Nephron progenitor cell (in vitro differentiated cells): ENCODE measurements around the gene ZNF718.
"Not testable (repeated sequence)": the region's sequence is repeated elsewhere in the genome, so short reads cannot be mapped to it uniquely, and the experiment has no call there.

ENCODE experiments used
- DNase-seq: peaks from one replicate; pipeline ENCODE4 v3.0.0; 2021
- H3K27ac Mint-ChIP-seq: 2 replicates; pipeline ENCODE4 v1.8.0; 2021; ENCODE audit warnings: mild to moderate bottlenecking, moderate library complexity, mixed read lengths
- H3K27me3 Mint-ChIP-seq: 2 replicates; pipeline ENCODE4 v1.8.0; 2021; ENCODE audit warnings: mild to moderate bottlenecking, low read depth, mixed read lengths; ENCODE audit not compliant: poor library complexity
- H3K36me3 Mint-ChIP-seq: 2 replicates; pipeline ENCODE4 v1.8.0; 2021; ENCODE audit warnings: low read depth, mixed read lengths
- H3K4me1 Mint-ChIP-seq: 2 replicates; pipeline ENCODE4 v1.8.0; 2021; ENCODE audit warnings: mixed read lengths
- H3K4me3 Mint-ChIP-seq: 2 replicates; pipeline ENCODE4 v1.8.0; 2021; ENCODE audit warnings: mild to moderate bottlenecking, moderate library complexity, mixed read lengths
- H3K9me3 Mint-ChIP-seq: 2 replicates; pipeline ENCODE4 v1.8.0; 2021; ENCODE audit warnings: mild to moderate bottlenecking, moderate library complexity, mixed read lengths
- TF ChIP-seq, protein P1 (sequence below): fragments of 200-600 bp; sonication (generic); IDR thresholded peaks from 2 replicates; pipeline ENCODE4 v1.5.0; 2021; ENCODE audit warnings: antibody characterized with exemption

ZNF718 gene

GRCh38 chr4:124275-125081 is at the start of gene ZNF718:
ZNF718 (plus strand) TSS chr4:124501; CDS start chr4:124671, 170 bp downstream.
- TF ChIP-seq, protein P1, sequence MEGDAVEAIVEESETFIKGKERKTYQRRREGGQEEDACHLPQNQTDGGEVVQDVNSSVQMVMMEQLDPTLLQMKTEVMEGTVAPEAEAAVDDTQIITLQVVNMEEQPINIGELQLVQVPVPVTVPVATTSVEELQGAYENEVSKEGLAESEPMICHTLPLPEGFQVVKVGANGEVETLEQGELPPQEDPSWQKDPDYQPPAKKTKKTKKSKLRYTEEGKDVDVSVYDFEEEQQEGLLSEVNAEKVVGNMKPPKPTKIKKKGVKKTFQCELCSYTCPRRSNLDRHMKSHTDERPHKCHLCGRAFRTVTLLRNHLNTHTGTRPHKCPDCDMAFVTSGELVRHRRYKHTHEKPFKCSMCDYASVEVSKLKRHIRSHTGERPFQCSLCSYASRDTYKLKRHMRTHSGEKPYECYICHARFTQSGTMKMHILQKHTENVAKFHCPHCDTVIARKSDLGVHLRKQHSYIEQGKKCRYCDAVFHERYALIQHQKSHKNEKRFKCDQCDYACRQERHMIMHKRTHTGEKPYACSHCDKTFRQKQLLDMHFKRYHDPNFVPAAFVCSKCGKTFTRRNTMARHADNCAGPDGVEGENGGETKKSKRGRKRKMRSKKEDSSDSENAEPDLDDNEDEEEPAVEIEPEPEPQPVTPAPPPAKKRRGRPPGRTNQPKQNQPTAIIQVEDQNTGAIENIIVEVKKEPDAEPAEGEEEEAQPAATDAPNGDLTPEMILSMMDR, result no peak
- H3K27me3 Mint-ChIP-seq, result peaks cover 21% of the 10 kb centered on the region
- H3K9me3 Mint-ChIP-seq, result peaks cover 69% of the 10 kb centered on the region
- H3K36me3 Mint-ChIP-seq, result peaks cover 38% of the 10 kb centered on the region
- peak; percentile 88 for DNase-seq
- peaks cover 15% of the 10 kb centered on the region for H3K4me1 Mint-ChIP-seq
- H3K4me3 Mint-ChIP-seq, result peak within 1 kb of the TSS; percentile 99
- H3K27ac Mint-ChIP-seq, result peak within 1 kb of the TSS; percentile 99

DNA sequence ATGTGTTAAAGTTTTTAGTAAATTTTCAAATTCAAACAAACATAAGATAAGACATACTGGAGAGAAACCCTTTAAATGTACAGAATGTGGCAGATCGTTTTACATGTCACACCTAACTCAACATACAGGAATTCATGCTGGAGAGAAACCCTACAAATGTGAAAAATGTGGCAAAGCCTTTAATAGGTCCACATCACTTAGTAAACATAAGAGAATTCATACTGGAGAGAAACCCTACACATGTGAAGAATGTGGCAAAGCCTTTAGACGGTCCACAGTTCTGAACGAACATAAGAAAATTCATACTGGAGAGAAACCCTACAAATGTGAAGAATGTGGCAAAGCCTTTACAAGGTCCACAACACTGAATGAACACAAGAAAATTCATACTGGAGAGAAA is 38.4 kb upstream of the ZNF718 start:
- Mint-ChIP-seq H3K4me1 (no peaks in the 10 kb centered on the region), H3K27me3 (peaks cover 6% of the 10 kb centered on the region), H3K4me3 (no peak overlapping the region), H3K9me3 (peaks cover 97% of the 10 kb centered on the region), H3K27ac (no peak overlapping the region), H3K36me3 (peaks cover 85% of the 10 kb centered on the region)
- DNase-seq, result no peak
- TF ChIP-seq, protein P1, result no peak

DNA sequence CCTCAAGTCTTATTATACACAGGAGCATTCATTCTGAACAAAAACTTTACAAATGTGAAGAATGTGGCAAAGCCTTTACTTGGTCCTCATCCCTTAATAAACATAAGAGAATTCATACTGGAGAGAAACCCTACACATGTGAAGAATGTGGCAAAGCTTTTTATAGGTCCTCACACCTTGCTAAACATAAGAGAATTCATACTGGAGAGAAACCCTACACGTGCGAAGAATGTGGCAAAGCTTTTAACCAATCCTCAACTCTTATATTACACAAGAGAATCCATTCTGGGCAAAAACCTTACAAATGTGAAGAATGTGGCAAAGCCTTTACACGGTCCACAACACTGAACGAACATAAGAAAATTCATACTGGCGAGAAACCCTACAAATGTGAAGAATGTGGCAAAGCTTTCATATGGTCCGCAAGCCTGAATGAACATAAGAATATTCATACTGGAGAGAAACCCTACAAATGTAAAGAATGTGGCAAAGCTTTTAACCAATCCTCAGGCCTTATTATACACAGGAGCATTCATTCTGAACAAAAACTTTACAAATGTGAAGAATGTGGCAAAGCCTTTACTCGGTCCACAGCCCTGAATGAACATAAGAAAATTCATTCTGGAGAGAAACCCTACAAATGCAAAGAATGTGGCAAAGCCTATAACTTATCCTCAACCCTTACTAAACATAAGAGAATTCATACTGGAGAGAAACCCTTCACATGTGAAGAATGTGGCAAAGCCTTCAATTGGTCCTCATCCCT is 37.6 kb upstream of the ZNF718 start:
- peaks cover 85% of the 10 kb centered on the region for H3K36me3 Mint-ChIP-seq
- H3K4me1 Mint-ChIP-seq, DNase-seq, H3K27ac Mint-ChIP-seq, H3K4me3 Mint-ChIP-seq, H3K27me3 Mint-ChIP-seq: not testable (repeated sequence)
- H3K9me3 Mint-ChIP-seq, result peaks cover 97% of the 10 kb centered on the region

- Mint-ChIP-seq H3K27ac (no peak overlapping the region), H3K36me3 (peaks cover 8% of the 10 kb centered on the region), H3K9me3 (peaks cover 95% of the 10 kb centered on the region), H3K4me3 (no peak overlapping the region), H3K4me1 (no peaks in the 10 kb centered on the region), H3K27me3 (no peaks in the 10 kb centered on the region)
- DNase-seq, result no peak
- TF ChIP-seq, protein P1, result no peak
Measured at GRCh38 chr4:98386-98785, 25.9 kb upstream of the ZNF718 start.

- Mint-ChIP-seq H3K4me1 (no peaks in the 10 kb centered on the region), H3K27ac (no peak overlapping the region), H3K27me3 (no peaks in the 10 kb centered on the region), H3K9me3 (peaks cover 94% of the 10 kb centered on the region), H3K36me3 (no peaks in the 10 kb centered on the region), H3K4me3 (no peak overlapping the region)
- TF ChIP-seq, protein P1, result no peak
- DNase-seq, result no peak
Measured at GRCh38 chr4:99863-100262, 24.4 kb upstream of the ZNF718 start.

DNA sequence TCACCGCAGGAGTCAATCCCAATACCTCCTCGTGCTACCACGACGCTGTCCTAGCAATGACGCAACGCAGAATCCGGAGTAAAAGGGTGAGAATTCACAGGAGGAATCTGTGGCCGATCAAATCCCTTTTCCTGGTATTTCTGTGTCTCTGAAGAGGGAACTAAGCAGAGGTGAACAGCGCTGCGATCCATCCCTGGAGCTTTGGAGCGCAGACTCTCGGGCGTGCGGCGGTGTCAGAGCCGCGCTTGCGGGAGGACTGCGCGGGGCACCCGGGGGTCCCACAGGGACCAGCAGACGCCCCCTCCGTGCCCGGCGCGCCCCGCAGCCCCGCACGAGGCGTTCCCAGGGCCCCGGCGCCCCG is 17.2 kb upstream of the ZNF718 start:
- H3K9me3 Mint-ChIP-seq, result peaks cover 92% of the 10 kb centered on the region
- H3K4me1 Mint-ChIP-seq, result no peaks in the 10 kb centered on the region
- no peak overlapping the region for H3K27ac Mint-ChIP-seq
- TF ChIP-seq, protein P1, result no peak
- no peak for DNase-seq
- H3K27me3 Mint-ChIP-seq, result peaks cover 12% of the 10 kb centered on the region
- H3K4me3 Mint-ChIP-seq, result no peak overlapping the region
- H3K36me3 Mint-ChIP-seq, result peaks cover 9% of the 10 kb centered on the region
